OCI-LY3 (cell line): ENCODE data around the gene MRPL12.

Experiments used
- CTCF ChIP-seq: fragments of 200-600, 300-600 bp; sonication (generic); IDR thresholded peaks from 2 replicates; pipeline ENCODE4 v1.5.1; 2014; ENCODE audit warnings: antibody characterized with exemption, low read length, low read depth
- EZH2phosphoT487 ChIP-seq: fragments of 200-600 bp; shearing (Covaris generic); IDR thresholded peaks from 2 replicates; pipeline ENCODE4 v1.6.1; 2018; ENCODE audit warnings: antibody characterized with exemption, mixed run types, low read depth

DNA sequence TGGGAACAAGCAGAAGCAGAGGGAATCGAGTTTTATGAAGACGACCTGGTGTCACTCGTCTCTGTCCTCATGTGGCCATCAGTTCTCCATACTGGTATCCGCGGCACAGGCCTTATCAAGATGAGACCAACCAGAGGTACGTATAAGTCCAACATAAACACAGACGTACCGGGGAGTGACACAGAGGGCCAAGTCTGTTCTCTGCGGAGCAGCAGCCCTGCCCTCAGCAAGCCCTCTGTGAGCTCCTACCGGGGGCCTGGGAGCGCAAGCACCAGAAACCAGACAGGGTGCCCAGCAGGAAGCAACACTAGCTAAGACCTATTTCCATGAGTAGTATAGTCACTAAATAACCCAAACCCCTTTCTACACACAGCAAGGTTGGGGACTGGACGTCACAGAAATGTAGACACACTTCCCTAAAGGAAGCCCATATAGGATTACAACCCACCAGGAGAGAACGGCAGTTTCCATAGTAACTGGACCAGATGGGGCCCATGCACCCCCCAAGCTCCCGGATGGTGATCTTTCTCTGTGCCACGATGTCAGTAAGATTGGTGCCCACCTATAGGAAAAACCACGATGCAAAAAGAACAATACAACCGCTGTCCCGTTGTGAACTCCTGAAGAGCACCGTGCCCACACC is 20.5 kb upstream of the MRPL12 start:
- TF ChIP-seq CTCF (no peak), EZH2phosphoT487 (no peak)
